IPS-18c (cell line): ENCODE results near the gene LGALS9B.
"Not testable (repeated sequence)": the region's sequence is repeated elsewhere in the genome, so short reads cannot be mapped to it uniquely, and the experiment has no call there.

Source experiments
- H3K4me3 ChIP-seq: 2 replicates; pipeline ENCODE4 v1.7.0; 2013; ENCODE audit warnings: low read depth, mild to moderate bottlenecking, low read length, moderate library complexity; ENCODE audit not compliant: insufficient read depth
- H3K9me3 ChIP-seq: one replicate; pipeline ENCODE4 v1.6.1; 2013; ENCODE audit warnings: mild to moderate bottlenecking, low read length, moderate library complexity; ENCODE audit not compliant: control insufficient read depth, insufficient read depth

The LGALS9B gene

GRCh38 chr17:20443632-20444031 is 23.7 kb downstream of the LGALS9B start:
- not testable (repeated sequence) for H3K9me3 ChIP-seq, H3K4me3 ChIP-seq

- H3K4me3 ChIP-seq, H3K9me3 ChIP-seq: not testable (repeated sequence)
Measured at GRCh38 chr17:20440665-20441064, 26.7 kb downstream of the LGALS9B start.

- not testable (repeated sequence) for H3K4me3 ChIP-seq, H3K9me3 ChIP-seq
Measured at GRCh38 chr17:20435166-20435565, 32.2 kb downstream of the LGALS9B start.

GRCh38 chr17:20433382-20433781 is 34.0 kb downstream of the LGALS9B start:
- not testable (repeated sequence) for H3K4me3 ChIP-seq, H3K9me3 ChIP-seq

GRCh38 chr17:20427264-20427663 is 40.1 kb downstream of the LGALS9B start:
- not testable (repeated sequence) for H3K9me3 ChIP-seq, H3K4me3 ChIP-seq

- not testable (repeated sequence) for H3K9me3 ChIP-seq, H3K4me3 ChIP-seq
Measured at GRCh38 chr17:20422826-20423225, 44.5 kb downstream of the LGALS9B start.

GRCh38 chr17:20418838-20419237 is 48.5 kb downstream of the LGALS9B start:
- not testable (repeated sequence) for H3K9me3 ChIP-seq, H3K4me3 ChIP-seq

- H3K9me3 ChIP-seq, H3K4me3 ChIP-seq: not testable (repeated sequence)
Measured at GRCh38 chr17:20417492-20418080, 49.8 kb downstream of the LGALS9B start.

- H3K9me3 ChIP-seq, result not testable (repeated sequence)
Measured at GRCh38 chr17:20416381-20416911, 50.9 kb downstream of the LGALS9B start.

GRCh38 chr17:20415479-20415878 is 51.9 kb downstream of the LGALS9B start:
- not testable (repeated sequence) for H3K9me3 ChIP-seq, H3K4me3 ChIP-seq

More at GRCh38 chr17:20416381-20416911, 50.9 kb downstream of the LGALS9B start:
- not testable (repeated sequence) for H3K4me3 ChIP-seq

- H3K4me3 ChIP-seq, result not testable (repeated sequence)
Measured at GRCh38 chr17:20401306-20402022, 65.9 kb downstream of the LGALS9B start.

GRCh38 chr17:20400559-20401305 is 66.6 kb downstream of the LGALS9B start:
- not testable (repeated sequence) for H3K9me3 ChIP-seq, H3K4me3 ChIP-seq

More at GRCh38 chr17:20401306-20402022, 65.9 kb downstream of the LGALS9B start:
- H3K9me3 ChIP-seq, result not testable (repeated sequence)
